Fibroblast of lung (primary cell): ENCODE results near the gene FOXL1. TPM values are rescaled to one million over a fixed set of nuclear protein-coding genes. Genes with fewer than 3 reads are reported as not detected.

Experiments used
- DNase-seq, 2 donors: peaks; one replicate each; pipeline versions ENCODE4 v3.0.0 to v3.0.0-alpha.2; 2010; ENCODE audit warnings: low read depth in 2 of 2
- H2AFZ ChIP-seq: 2 replicates; pipeline ENCODE4 v1.5.1; 2012; ENCODE audit warnings: low read length, control low read depth, inconsistent platforms
- H3K27ac ChIP-seq: 2 replicates; pipeline ENCODE4 v1.5.1; 2011; ENCODE audit warnings: low read length, control low read depth; ENCODE audit not compliant: insufficient read depth
- H3K27me3 ChIP-seq: 2 replicates; pipeline ENCODE4 v1.5.1; 2011; ENCODE audit warnings: mild to moderate bottlenecking, low read length; ENCODE audit not compliant: control insufficient read depth, insufficient read depth
- H3K36me3 ChIP-seq: 2 replicates; pipeline ENCODE4 v1.5.1; 2011; ENCODE audit warnings: low read length; ENCODE audit not compliant: control insufficient read depth, insufficient read depth
- H3K4me1 ChIP-seq: 2 replicates; pipeline ENCODE4 v1.5.1; 2011; ENCODE audit warnings: low read length; ENCODE audit not compliant: control insufficient read depth, insufficient read depth; ENCODE audit errors: extremely low read depth
- H3K4me2 ChIP-seq: 2 replicates; pipeline ENCODE4 v1.5.1; 2011; ENCODE audit warnings: low read length, control low read depth; ENCODE audit not compliant: insufficient read depth; ENCODE audit errors: extremely low read depth
- H3K4me3 ChIP-seq, 4 experiments: fragments of 200-600 bp in 1 of 4; sonication (generic) in 1 of 4; replicated peaks in 1 of 4; 2 replicates each; pipeline ENCODE4 v1.5.1; 2011 to 2016; ENCODE audit warnings: low read length in 4 of 4, low read depth in 3 of 4, mild to moderate bottlenecking in 3 of 4, control low read depth in 2 of 4, inconsistent platforms in 1 of 4, mixed read lengths in 1 of 4; ENCODE audit not compliant: insufficient read depth in 1 of 4; ENCODE audit errors: control extremely low read depth in 1 of 4
- H3K79me2 ChIP-seq: 2 replicates; pipeline ENCODE4 v1.5.1; 2012; ENCODE audit warnings: mild to moderate bottlenecking, low read length, inconsistent platforms; ENCODE audit not compliant: control insufficient read depth, insufficient read depth
- H3K9ac ChIP-seq: 2 replicates; pipeline ENCODE4 v1.5.1; 2011; ENCODE audit warnings: mild to moderate bottlenecking, low read length, control low read depth; ENCODE audit not compliant: insufficient read depth
- H3K9me3 ChIP-seq: 2 replicates; pipeline ENCODE4 v1.5.1; 2012; ENCODE audit warnings: low read depth, low read length; ENCODE audit not compliant: control insufficient read depth, insufficient read depth
- H4K20me1 ChIP-seq: 2 replicates; pipeline ENCODE4 v1.5.1; 2011; ENCODE audit warnings: low read length; ENCODE audit not compliant: control insufficient read depth, insufficient read depth; ENCODE audit errors: extremely low read depth
- EZH2 ChIP-seq: IDR thresholded peaks from 2 replicates; pipeline ENCODE4 v1.5.1; 2012; ENCODE audit warnings: low read length, control low read depth, mild to moderate bottlenecking; ENCODE audit errors: missing control alignments
- polyA plus RNA-seq, 2 donors: library from polyadenylated mRNA; depleted of rRNA in 1 of 2; stranded (reverse) in 1 of 2; unstranded in 1 of 2; fragments of >200 nt; gene quantifications; 2 replicates each; pipeline ENCODE4 v1.2.1, GENCODE V29; 2011 to 2012; ENCODE audit warnings: missing spikeins in 1 of 2
- total RNA-seq: library from RNA; depleted of rRNA; stranded (reverse); fragments of >200 nt; gene quantifications from 2 replicates; pipeline ENCODE4 v1.2.1, GENCODE V29; 2014
- TF ChIP-seq, protein P1 (sequence below), 2 donors: IDR thresholded peaks in 1 of 2; conservative IDR thresholded peaks in 1 of 2; 1 replicate in 1 of 2; 2 replicates in 1 of 2; pipeline ENCODE4 v1.5.1; 2011 to 2012; ENCODE audit warnings: low read length in 2 of 2, control low read depth in 1 of 2, inconsistent platforms in 1 of 2, low read depth in 1 of 2, mild to moderate bottlenecking in 1 of 2

The FOXL1 gene
- total and polyA plus RNA-seq, 2 donors (not counting 1 experiment from before 2014, with no cell fraction given), result 5.9 to 27.4 TPM

DNA sequence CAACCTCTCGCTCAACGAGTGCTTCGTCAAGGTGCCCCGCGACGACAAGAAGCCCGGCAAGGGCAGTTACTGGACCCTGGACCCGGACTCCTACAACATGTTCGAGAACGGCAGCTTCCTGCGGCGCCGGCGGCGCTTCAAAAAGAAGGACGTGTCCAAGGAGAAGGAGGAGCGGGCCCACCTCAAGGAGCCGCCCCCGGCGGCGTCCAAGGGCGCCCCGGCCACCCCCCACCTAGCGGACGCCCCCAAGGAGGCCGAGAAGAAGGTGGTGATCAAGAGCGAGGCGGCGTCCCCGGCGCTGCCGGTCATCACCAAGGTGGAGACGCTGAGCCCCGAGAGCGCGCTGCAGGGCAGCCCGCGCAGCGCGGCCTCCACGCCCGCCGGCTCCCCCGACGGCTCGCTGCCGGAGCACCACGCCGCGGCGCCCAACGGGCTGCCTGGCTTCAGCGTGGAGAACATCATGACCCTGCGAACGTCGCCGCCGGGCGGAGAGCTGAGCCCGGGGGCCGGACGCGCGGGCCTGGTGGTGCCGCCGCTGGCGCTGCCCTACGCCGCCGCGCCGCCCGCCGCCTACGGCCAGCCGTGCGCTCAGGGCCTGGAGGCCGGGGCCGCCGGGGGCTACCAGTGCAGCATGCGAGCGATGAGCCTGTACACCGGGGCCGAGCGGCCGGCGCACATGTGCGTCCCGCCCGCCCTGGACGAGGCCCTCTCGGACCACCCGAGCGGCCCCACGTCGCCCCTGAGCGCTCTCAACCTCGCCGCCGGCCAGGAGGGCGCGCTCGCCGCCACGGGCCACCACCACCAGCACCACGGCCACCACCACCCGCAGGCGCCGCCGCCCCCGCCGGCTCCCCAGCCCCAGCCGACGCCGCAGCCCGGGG is 10.4 kb upstream of the FOXL1 start:
- H3K27ac ChIP-seq, result peak overlapping the region; percentile 67
- peak overlapping the region; percentile 63 for H2AFZ ChIP-seq
- H3K36me3 ChIP-seq, result peaks cover 6% of the 10 kb centered on the region
- DNase-seq, result peak; percentile 52 to 71
- no peaks in the 10 kb centered on the region for H3K27me3 ChIP-seq
- H3K4me1 ChIP-seq, result peaks cover 7% of the 10 kb centered on the region
- no peaks in the 10 kb centered on the region for H3K9me3 ChIP-seq
- H3K79me2 ChIP-seq, result peaks cover 58% of the 10 kb centered on the region
- peak overlapping the region; percentile 84 for H3K4me2 ChIP-seq
- TF ChIP-seq, protein P1, sequence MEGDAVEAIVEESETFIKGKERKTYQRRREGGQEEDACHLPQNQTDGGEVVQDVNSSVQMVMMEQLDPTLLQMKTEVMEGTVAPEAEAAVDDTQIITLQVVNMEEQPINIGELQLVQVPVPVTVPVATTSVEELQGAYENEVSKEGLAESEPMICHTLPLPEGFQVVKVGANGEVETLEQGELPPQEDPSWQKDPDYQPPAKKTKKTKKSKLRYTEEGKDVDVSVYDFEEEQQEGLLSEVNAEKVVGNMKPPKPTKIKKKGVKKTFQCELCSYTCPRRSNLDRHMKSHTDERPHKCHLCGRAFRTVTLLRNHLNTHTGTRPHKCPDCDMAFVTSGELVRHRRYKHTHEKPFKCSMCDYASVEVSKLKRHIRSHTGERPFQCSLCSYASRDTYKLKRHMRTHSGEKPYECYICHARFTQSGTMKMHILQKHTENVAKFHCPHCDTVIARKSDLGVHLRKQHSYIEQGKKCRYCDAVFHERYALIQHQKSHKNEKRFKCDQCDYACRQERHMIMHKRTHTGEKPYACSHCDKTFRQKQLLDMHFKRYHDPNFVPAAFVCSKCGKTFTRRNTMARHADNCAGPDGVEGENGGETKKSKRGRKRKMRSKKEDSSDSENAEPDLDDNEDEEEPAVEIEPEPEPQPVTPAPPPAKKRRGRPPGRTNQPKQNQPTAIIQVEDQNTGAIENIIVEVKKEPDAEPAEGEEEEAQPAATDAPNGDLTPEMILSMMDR (conservative IDR thresholded peaks at IDR 0.05 in 1 of 2, IDR thresholded peaks at IDR 0.05 in 1 of 2; ENCODE audit: low read depth in 1 of 2, low read length in 2 of 2), result no peak
- TF ChIP-seq EZH2, result no peak
- H3K4me3 ChIP-seq, result peak overlapping the region; percentile 74 to 92 (median 84)
- H3K9ac ChIP-seq, result peak overlapping the region; percentile 63
- H4K20me1 ChIP-seq, result no peaks in the 10 kb centered on the region

DNA sequence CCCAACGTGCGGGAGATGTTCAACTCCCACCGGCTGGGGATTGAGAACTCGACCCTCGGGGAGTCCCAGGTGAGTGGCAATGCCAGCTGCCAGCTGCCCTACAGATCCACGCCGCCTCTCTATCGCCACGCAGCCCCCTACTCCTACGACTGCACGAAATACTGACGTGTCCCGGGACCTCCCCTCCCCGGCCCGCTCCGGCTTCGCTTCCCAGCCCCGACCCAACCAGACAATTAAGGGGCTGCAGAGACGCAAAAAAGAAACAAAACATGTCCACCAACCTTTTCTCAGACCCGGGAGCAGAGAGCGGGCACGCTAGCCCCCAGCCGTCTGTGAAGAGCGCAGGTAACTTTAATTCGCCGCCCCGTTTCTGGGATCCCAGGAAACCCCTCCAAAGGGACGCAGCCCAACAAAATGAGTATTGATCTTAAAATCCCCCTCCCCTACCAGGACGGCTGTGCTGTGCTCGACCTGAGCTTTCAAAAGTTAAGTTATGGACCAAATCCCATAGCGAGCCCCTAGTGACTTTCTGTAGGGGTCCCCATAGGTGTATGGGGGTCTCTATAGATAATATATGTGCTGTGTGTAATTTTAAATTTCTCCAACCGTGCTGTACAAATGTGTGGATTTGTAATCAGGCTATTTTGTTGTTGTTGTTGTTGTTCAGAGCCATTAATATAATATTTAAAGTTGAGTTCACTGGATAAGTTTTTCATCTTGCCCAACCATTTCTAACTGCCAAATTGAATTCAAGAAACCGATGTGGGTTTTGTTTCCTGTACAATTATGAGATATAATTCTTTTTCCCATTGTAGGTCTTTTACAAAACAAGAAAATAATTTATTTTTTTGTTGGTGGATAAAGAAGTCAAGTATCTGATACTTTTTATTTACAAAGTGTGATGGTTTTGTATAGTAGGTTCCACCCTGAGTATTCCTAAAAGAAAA is 9.4 kb upstream of the FOXL1 start:
- H3K4me2 ChIP-seq, result peak overlapping the region; percentile 85
- H3K9ac ChIP-seq, result peak overlapping the region; percentile 63
- H3K9me3 ChIP-seq, result no peaks in the 10 kb centered on the region
- H3K27ac ChIP-seq, result peak overlapping the region; percentile 77
- peak overlapping the region; percentile 68 for H2AFZ ChIP-seq
- H3K4me1 ChIP-seq, result peaks cover 7% of the 10 kb centered on the region
- peak overlapping the region; percentile 74 to 92 (median 92) for H3K4me3 ChIP-seq
- no peaks in the 10 kb centered on the region for H4K20me1 ChIP-seq
- TF ChIP-seq, protein P1 (conservative IDR thresholded peaks at IDR 0.05 in 1 of 2, IDR thresholded peaks at IDR 0.05 in 1 of 2; ENCODE audit: low read depth in 1 of 2, low read length in 2 of 2), result no peak
- no peak for TF ChIP-seq EZH2
- H3K79me2 ChIP-seq, result peaks cover 61% of the 10 kb centered on the region
- DNase-seq, result no peak
- peaks cover 6% of the 10 kb centered on the region for H3K36me3 ChIP-seq
- no peaks in the 10 kb centered on the region for H3K27me3 ChIP-seq
